ENCODE data around the gene MRPL47.

MRPL47 gene

DNA sequence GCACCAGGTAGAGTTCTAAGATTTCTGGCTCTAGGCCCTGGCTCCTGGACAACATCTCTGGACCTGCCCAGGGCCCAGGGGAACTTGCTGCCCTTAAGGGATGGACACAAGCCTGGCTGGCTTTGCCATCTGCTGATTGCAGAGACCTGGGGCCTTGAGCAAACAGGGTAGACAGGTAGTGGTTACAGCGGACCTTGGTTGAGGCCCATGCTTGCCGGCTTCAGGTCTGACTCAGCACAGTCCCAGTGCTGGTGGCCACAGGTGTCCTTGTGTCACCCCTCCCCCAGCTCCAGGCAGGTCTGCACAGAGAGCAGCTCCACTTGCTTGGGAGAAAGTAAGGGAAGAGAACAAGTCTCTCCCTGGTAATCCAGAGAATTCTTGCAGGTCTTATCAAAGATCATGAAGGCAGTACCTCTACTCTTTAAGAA lies 57.6 kb downstream of the MRPL47 start:
- no peak for DNase-seq (ENCODE audit: low read depth, low spot score)
- no CpG with 5 or more reads among the region's 2 CpGs for WGBS (ENCODE audit: insufficient coverage, insufficient read length)
- H3K9me3 ChIP-seq (ENCODE audit: control insufficient read depth, insufficient read depth, low read length), result no peaks in the 10 kb centered on the region

DNA sequence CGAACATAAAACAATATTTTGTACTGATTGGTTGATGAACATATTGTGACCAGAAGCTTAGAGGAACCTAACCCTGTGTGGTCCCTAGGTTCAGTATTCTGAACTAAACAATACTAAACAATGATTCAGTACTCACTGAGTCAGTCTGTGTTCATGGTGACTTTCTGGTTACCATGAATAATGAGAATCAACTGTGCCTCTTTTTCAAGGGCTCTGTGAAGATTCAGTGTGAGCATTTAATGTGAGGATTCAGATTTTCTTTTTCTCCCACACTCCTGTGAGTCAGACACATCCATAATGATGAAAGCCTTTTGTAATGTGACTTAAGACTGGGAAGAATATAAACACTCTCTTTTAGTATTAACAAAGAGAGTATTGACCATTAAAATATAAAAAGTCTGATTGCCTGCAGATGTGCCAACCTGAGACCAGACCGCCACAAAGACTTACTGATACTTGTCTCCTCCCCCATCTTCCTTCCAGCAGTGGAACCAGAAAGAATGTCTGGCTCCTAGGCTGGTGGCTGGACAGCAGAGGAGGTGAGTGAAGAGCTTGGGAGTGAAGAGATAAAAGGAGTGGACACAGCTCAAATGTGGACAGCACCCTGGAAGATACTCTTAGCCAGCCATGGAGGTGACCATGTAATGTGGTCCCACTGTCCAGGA lies 59.3 kb downstream of the MRPL47 start:
- Histone ChIP-seq H3K9me3 (ENCODE audit: control insufficient read depth, insufficient read depth, low read length) (no peaks in the 10 kb centered on the region), H3K36me3 (ENCODE audit: control insufficient read depth, insufficient read depth, low read length) (no peaks in the 10 kb centered on the region), H3K27me3 (ENCODE audit: control insufficient read depth, insufficient read depth, low read length) (no peaks in the 10 kb centered on the region), H3K4me3 (ENCODE audit: low read length) (no peak overlapping the region), H3K27ac (ENCODE audit: low read length) (no peak overlapping the region), H3K4me1 (ENCODE audit: control insufficient read depth, insufficient read depth, low read length) (peaks cover 4% of the 10 kb centered on the region)
- DNase-seq (ENCODE audit: low read depth, low spot score), result no peak
- WGBS (ENCODE audit: insufficient coverage, insufficient read length), result no CpG with 5 or more reads among the region's 2 CpGs

More for the DNA sequence above, 57.6 kb downstream of the MRPL47 start:
- Histone ChIP-seq H3K4me3 (ENCODE audit: low read length) (no peak overlapping the region), H3K36me3 (ENCODE audit: control insufficient read depth, insufficient read depth, low read length) (no peaks in the 10 kb centered on the region), H3K27me3 (ENCODE audit: control insufficient read depth, insufficient read depth, low read length) (no peaks in the 10 kb centered on the region), H3K4me1 (ENCODE audit: control insufficient read depth, insufficient read depth, low read length) (peaks cover 4% of the 10 kb centered on the region), H3K27ac (ENCODE audit: low read length) (no peak overlapping the region)

DNA sequence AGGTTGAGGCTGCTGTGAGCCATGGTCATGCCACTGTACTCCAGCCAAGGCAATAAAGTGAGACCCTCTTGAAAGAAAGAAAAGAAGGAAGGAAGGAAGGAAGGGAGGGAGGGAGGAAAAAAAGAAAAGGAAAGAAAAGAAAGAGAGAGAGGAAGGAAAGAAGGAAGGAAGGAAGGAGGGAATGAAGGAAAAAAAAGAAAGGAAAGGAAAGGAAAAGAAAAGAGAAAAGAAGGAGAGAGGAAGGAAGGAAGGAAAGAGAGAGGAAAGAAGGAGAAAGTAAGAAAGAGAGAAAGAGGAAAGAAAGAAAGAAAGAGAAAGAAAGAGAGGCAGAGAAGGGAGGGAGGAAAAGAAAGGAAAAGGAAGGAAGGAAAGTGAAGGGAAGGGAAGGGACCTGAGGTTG lies 62.1 kb downstream of the MRPL47 start:
- Histone ChIP-seq H3K27me3 (ENCODE audit: control insufficient read depth, insufficient read depth, low read length) (no peaks in the 10 kb centered on the region), H3K36me3 (ENCODE audit: control insufficient read depth, insufficient read depth, low read length) (no peaks in the 10 kb centered on the region), H3K4me3 (ENCODE audit: low read length) (no peak overlapping the region), H3K4me1 (ENCODE audit: control insufficient read depth, insufficient read depth, low read length) (peaks cover 4% of the 10 kb centered on the region), H3K9me3 (ENCODE audit: control insufficient read depth, insufficient read depth, low read length) (no peaks in the 10 kb centered on the region), H3K27ac (ENCODE audit: low read length) (no peak overlapping the region)
- DNase-seq (ENCODE audit: low read depth, low spot score), result no peak

- Histone ChIP-seq H3K4me3 (ENCODE audit: low read length) (no peak overlapping the region), H3K9me3 (ENCODE audit: control insufficient read depth, insufficient read depth, low read length) (no peaks in the 10 kb centered on the region), H3K36me3 (ENCODE audit: control insufficient read depth, insufficient read depth, low read length) (no peaks in the 10 kb centered on the region), H3K27ac (ENCODE audit: low read length) (no peak overlapping the region), H3K4me1 (ENCODE audit: control insufficient read depth, insufficient read depth, low read length) (no peaks in the 10 kb centered on the region; the same call in 1 of the 2 replicates), H3K27me3 (ENCODE audit: control insufficient read depth, insufficient read depth, low read length) (no peaks in the 10 kb centered on the region)
- no peak for DNase-seq (ENCODE audit: low read depth, low spot score)
- no CpG with 5 or more reads among the region's 1 CpG for WGBS (ENCODE audit: insufficient coverage, insufficient read length)
Observed at GRCh38 chr3:179541596-179541995, 62.8 kb downstream of the MRPL47 start.

GRCh38 chr3:179541094-179541493 lies 63.3 kb downstream of the MRPL47 start:
- H3K36me3 ChIP-seq (ENCODE audit: control insufficient read depth, insufficient read depth, low read length), result no peaks in the 10 kb centered on the region
- no peaks in the 10 kb centered on the region for H3K4me1 ChIP-seq (ENCODE audit: control insufficient read depth, insufficient read depth, low read length)
- no peak for DNase-seq (ENCODE audit: low read depth, low spot score)
- WGBS (ENCODE audit: insufficient coverage, insufficient read length), result no CpG with 5 or more reads among the region's 2 CpGs
- no peak overlapping the region for H3K27ac ChIP-seq (ENCODE audit: low read length)
- H3K9me3 ChIP-seq (ENCODE audit: control insufficient read depth, insufficient read depth, low read length), result no peaks in the 10 kb centered on the region
- no peak overlapping the region for H3K4me3 ChIP-seq (ENCODE audit: low read length)
- H3K27me3 ChIP-seq (ENCODE audit: control insufficient read depth, insufficient read depth, low read length), result no peaks in the 10 kb centered on the region
